ENCODE data around the gene CNOT3. TPM values are rescaled to one million over a fixed set of nuclear protein-coding genes. Genes with fewer than 3 reads are reported as not detected.

Gene CNOT3
- total and polyA plus RNA-seq, 9 of the 15 experiments (the other 6 are each of a cell fraction or from before 2014, with no cell fraction given) = 0.27 to 60.4 (median 9.9) TPM

DNA sequence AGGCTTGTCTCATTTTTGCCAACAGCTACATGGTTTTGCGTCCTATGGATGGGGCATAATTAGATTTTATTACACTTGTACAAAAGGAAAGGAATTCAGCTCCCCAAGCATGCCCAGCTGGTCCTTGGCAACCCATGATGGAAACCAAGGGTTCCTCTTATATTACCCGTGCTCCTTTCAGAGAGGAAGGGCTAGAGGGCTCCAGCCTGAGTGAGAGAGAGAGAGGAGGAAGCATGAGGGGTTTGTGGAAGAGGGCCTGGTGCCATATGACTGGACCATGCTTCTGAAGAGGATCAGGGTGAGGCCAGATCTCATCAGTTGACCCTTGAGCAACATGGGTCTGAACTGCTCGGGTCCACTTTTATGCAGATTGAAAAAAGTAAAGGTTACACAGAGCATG, 59.6 kb downstream of the CNOT3 start:
- BruUV-seq (replicated peaks) = no TSS peak
- Histone ChIP-seq H3K4me2 (ENCODE audit: insufficient read depth, low read length) (no peak overlapping the region), H3K79me2 (ENCODE audit: control insufficient read depth, insufficient read depth, low read length) (peaks cover 27% of the 10 kb centered on the region), H3K4me1 (replicated peaks in 1 of 2; ENCODE audit: control insufficient read depth in 2 of 2, insufficient read depth in 2 of 2, low read length in 2 of 2) (peaks cover 2 to 16% of the 10 kb centered on the region in 2 experiments; a peak in 3 of 5 replicates), H2AFZ (ENCODE audit: low read depth, low read length) (no peak overlapping the region), H3K9ac (ENCODE audit: insufficient read depth in 1 of 2, low read depth in 2 of 2, low read length in 2 of 2) (no peak overlapping the region), H3K4me3 (no peak overlapping the region), H3K36me3 (ENCODE audit: control insufficient read depth, insufficient read depth, low read length) (peaks cover 47% of the 10 kb centered on the region), H3K27ac (ENCODE audit: extremely low read depth, low read depth, low read length) (no peak overlapping the region), H3K27me3 (ENCODE audit: control insufficient read depth in 2 of 2, insufficient read depth in 2 of 2, low read length in 2 of 2) (no peaks in the 10 kb centered on the region), H4K20me1 (replicated peaks; ENCODE audit: control insufficient read depth, insufficient read depth, low read length) (peaks cover 14% of the 10 kb centered on the region), H3K9me3 (replicated peaks; ENCODE audit: control insufficient read depth, insufficient read depth, low read depth, low read length) (no peaks in the 10 kb centered on the region), H3K9me1 (ENCODE audit: control insufficient read depth, insufficient read depth, low read length) (no peaks in the 10 kb centered on the region)
- intact Hi-C loops (cut with micrococcal nuclease) (no loop called here), in situ Hi-C loops (cut with MboI) (no loop called here)
- ChIA-PET POLR2A (interaction anchor here (0.6 to 1.0 kb wide), 3 partner anchors 10 to 58 kb away, joined by 3 to 4 read pairs (median 3); no protein-coding TSS in a partner anchor), CTCF (ENCODE audit: low intra/inter-chr PET ratio) (no interaction called here)
- no peak for ATAC-seq
- no peak for DNase-seq (ENCODE audit: extremely low read depth in 1 of 4, low spot score in 3 of 4)
- no peak for FAIRE-seq
- WGBS (ENCODE audit: insufficient coverage, low coverage, missing lambda C conversion rate) = 60% methylated on average over 3 of the region's 3 CpGs
- TF ChIP-seq ZSCAN32 (CRISPR knock-in tag; IDR thresholded peaks at IDR 0.05) (no peak), HEY1 (CRISPR knock-in tag; IDR thresholded peaks at IDR 0.05; ENCODE audit: borderline replicate concordance) (no peak), ZNF134 (CRISPR knock-in tag; conservative IDR thresholded peaks at IDR 0.05) (no peak), PCBP1 (IDR thresholded peaks at IDR 0.05; ENCODE audit: low read depth, low read length, poor library complexity, severe bottlenecking) (no peak), ZNF699 (CRISPR knock-in tag; IDR thresholded peaks at IDR 0.05; ENCODE audit: insufficient replicate concordance) (no peak), PTTG1 (tag; IDR thresholded peaks at IDR 0.05; ENCODE audit: low read depth) (no peak), TAF7 (tag; IDR thresholded peaks at IDR 0.05) (no peak), SAFB (IDR thresholded peaks at IDR 0.05; ENCODE audit: borderline replicate concordance, low read depth, low read length) (no peak), PHB2 (IDR thresholded peaks at IDR 0.05; ENCODE audit: low read depth) (no peak), TCF7 (IDR thresholded peaks at IDR 0.05; ENCODE audit: borderline replicate concordance) (no peak), BRD4 (IDR thresholded peaks at IDR 0.05) (no peak), ZNF174 (CRISPR knock-in tag; IDR thresholded peaks at IDR 0.05) (no peak), CBX8 (IDR thresholded peaks at IDR 0.05; ENCODE audit: borderline replicate concordance, extremely low read depth, low read depth, low read length, poor library complexity, severe bottlenecking) (no peak), ZNF79 (CRISPR knock-in tag; IDR thresholded peaks at IDR 0.05; ENCODE audit: low read depth) (no peak), SMARCA5 (IDR thresholded peaks at IDR 0.05) (no peak)
- TF ChIP-seq, protein P1, sequence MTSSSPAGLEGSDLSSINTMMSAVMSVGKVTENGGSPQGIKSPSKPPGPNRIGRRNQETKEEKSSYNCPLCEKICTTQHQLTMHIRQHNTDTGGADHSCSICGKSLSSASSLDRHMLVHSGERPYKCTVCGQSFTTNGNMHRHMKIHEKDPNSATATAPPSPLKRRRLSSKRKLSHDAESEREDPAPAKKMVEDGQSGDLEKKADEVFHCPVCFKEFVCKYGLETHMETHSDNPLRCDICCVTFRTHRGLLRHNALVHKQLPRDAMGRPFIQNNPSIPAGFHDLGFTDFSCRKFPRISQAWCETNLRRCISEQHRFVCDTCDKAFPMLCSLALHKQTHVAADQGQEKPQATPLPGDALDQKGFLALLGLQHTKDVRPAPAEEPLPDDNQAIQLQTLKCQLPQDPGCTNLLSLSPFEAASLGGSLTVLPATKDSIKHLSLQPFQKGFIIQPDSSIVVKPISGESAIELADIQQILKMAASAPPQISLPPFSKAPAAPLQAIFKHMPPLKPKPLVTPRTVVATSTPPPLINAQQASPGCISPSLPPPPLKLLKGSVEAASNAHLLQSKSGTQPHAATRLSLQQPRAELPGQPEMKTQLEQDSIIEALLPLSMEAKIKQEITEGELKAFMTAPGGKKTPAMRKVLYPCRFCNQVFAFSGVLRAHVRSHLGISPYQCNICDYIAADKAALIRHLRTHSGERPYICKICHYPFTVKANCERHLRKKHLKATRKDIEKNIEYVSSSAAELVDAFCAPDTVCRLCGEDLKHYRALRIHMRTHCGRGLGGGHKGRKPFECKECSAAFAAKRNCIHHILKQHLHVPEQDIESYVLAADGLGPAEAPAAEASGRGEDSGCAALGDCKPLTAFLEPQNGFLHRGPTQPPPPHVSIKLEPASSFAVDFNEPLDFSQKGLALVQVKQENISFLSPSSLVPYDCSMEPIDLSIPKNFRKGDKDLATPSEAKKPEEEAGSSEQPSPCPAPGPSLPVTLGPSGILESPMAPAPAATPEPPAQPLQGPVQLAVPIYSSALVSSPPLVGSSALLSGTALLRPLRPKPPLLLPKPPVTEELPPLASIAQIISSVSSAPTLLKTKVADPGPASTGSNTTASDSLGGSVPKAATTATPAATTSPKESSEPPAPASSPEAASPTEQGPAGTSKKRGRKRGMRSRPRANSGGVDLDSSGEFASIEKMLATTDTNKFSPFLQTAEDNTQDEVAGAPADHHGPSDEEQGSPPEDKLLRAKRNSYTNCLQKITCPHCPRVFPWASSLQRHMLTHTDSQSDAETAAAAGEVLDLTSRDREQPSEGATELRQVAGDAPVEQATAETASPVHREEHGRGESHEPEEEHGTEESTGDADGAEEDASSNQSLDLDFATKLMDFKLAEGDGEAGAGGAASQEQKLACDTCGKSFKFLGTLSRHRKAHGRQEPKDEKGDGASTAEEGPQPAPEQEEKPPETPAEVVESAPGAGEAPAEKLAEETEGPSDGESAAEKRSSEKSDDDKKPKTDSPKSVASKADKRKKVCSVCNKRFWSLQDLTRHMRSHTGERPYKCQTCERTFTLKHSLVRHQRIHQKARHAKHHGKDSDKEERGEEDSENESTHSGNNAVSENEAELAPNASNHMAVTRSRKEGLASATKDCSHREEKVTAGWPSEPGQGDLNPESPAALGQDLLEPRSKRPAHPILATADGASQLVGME (CRISPR knock-in tag; IDR thresholded peaks at IDR 0.05) = no peak
- TF ChIP-seq, protein P2, sequence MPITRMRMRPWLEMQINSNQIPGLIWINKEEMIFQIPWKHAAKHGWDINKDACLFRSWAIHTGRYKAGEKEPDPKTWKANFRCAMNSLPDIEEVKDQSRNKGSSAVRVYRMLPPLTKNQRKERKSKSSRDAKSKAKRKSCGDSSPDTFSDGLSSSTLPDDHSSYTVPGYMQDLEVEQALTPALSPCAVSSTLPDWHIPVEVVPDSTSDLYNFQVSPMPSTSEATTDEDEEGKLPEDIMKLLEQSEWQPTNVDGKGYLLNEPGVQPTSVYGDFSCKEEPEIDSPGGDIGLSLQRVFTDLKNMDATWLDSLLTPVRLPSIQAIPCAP (CRISPR knock-in tag; IDR thresholded peaks at IDR 0.05; ENCODE audit: borderline replicate concordance) = no peak

All from K562 (cell line).